HepG2 (cell line): Measurements from ENCODE around the gene EMB. TPM values are rescaled to one million over a fixed set of nuclear protein-coding genes. Genes with fewer than 3 reads are reported as not detected.
"Not testable (repeated sequence)": the region's sequence is repeated elsewhere in the genome, so short reads cannot be mapped to it uniquely, and the experiment has no call there.

Experiments used
- ATAC-seq: fragments of 200-7000 bp; cut with Tn5 transposase; 3 replicates; pipeline ENCODE4 v1.9.1; 2020; ENCODE audit warnings: mild to moderate bottlenecking, moderate library complexity
- BruUV-seq: library from RNA; stranded (reverse); fragments of 400-500 nt; replicated peaks from 2 replicates; lab custom pipeline; 2021; lab: Mats Ljungman, UMichigan
- CTCF ChIA-PET: fragments of 300-600 bp; formaldehyde crosslinking; extraction: SDS; loops from one replicate; lab custom pipeline; 2021; ENCODE audit warnings: low total read pairs, inconsistent platforms, low intra/inter-chr PET ratio; lab: Yijun Ruan, JAX
- POLR2A ChIA-PET: fragments of 350-600 bp; sonication (Branson Sonifier 250); formaldehyde crosslinking; loops from one replicate; lab custom pipeline; 2020; ENCODE audit warnings: antibody characterized with exemption, inconsistent platforms; lab: Yijun Ruan, JAX
- DNase-seq: peaks from one replicate; pipeline ENCODE4 v3.0.0-alpha.2; 2015; ENCODE audit warnings: low spot score
- FAIRE-seq: peaks from 3 replicates; lab custom pipeline; 2011; peaks lifted over from hg19 to GRCh38; lab: Jason Lieb, UNC
- H2AFZ ChIP-seq: one replicate; pipeline ENCODE4 v1.6.1; 2011; ENCODE audit warnings: low read length, inconsistent platforms
- H3K27ac ChIP-seq: fragments of 300-600 bp; 3 replicates; pipeline ENCODE4 v1.8.0; 2011; ENCODE audit warnings: mixed run types, mild to moderate bottlenecking, mixed read lengths, low read length, inconsistent platforms; ENCODE audit not compliant: insufficient read depth; ENCODE audit errors: extremely low read length
- H3K27me3 ChIP-seq, 2 experiments: fragments of 200-600 bp in 1 of 2; 2 replicates in 1 of 2; 3 replicates in 1 of 2; pipeline versions ENCODE4 v1.6.0 to v1.8.0; 2011; ENCODE audit warnings: low read length in 2 of 2, mild to moderate bottlenecking in 2 of 2, moderate library complexity in 2 of 2, inconsistent platforms in 1 of 2; ENCODE audit not compliant: insufficient read depth in 2 of 2, control insufficient read depth in 1 of 2
- H3K36me3 ChIP-seq, 2 experiments: fragments of 200-600 bp in 1 of 2; replicated peaks in 1 of 2; 2 replicates in 1 of 2; 3 replicates in 1 of 2; pipeline versions ENCODE4 v1.5.1 to v1.8.0; 2011; ENCODE audit warnings: low read length in 2 of 2, inconsistent platforms in 1 of 2; ENCODE audit not compliant: insufficient read depth in 2 of 2, control insufficient read depth in 1 of 2
- H3K4me1 ChIP-seq: 2 replicates; pipeline ENCODE4 v1.5.1; 2012; ENCODE audit warnings: low read length, inconsistent platforms; ENCODE audit not compliant: insufficient read depth
- H3K4me2 ChIP-seq: 2 replicates; pipeline ENCODE4 v1.6.0; 2011; ENCODE audit warnings: low read depth, low read length, inconsistent platforms
- H3K4me3 ChIP-seq, 3 experiments: fragments of 200-600 bp in 1 of 3; sonication (generic), shearing (Covaris generic) in 1 of 3; replicated peaks in 1 of 3; 2 replicates each; pipeline ENCODE4 v1.5.1; 2011 to 2016; ENCODE audit warnings: low read length in 3 of 3, inconsistent platforms in 2 of 3, low read depth in 2 of 3, mild to moderate bottlenecking in 2 of 3, control low read depth in 1 of 3, mixed read lengths in 1 of 3; ENCODE audit not compliant: insufficient read depth in 1 of 3
- H3K79me2 ChIP-seq: one replicate; pipeline ENCODE4 v1.6.1; 2011; ENCODE audit warnings: low read length, inconsistent platforms; ENCODE audit not compliant: insufficient read depth
- H3K9ac ChIP-seq: 2 replicates; pipeline ENCODE4 v1.6.0; 2011; ENCODE audit warnings: mild to moderate bottlenecking, low read depth, low read length, inconsistent platforms; ENCODE audit not compliant: insufficient read depth
- H3K9me3 ChIP-seq: 2 replicates; pipeline ENCODE4 v1.5.1; 2012; ENCODE audit warnings: mild to moderate bottlenecking, low read length
- H4K20me1 ChIP-seq: 2 replicates; pipeline ENCODE4 v1.6.0; 2011; ENCODE audit warnings: inconsistent platforms, mild to moderate bottlenecking, low read length, moderate library complexity; ENCODE audit not compliant: insufficient read depth
- GATAD1 ChIP-seq: IDR thresholded peaks from 2 replicates; pipeline ENCODE4 v1.6.1; 2016; ENCODE audit warnings: missing genetic modification reagents, missing compliant biosample characterization
- HIVEP1 ChIP-seq: sonication (generic); formaldehyde crosslinking; IDR thresholded peaks from 2 replicates; pipeline ENCODE4 v1.4.0; 2020; ENCODE audit warnings: mild to moderate bottlenecking, missing genetic modification reagents
- MEIS1 ChIP-seq: sonication (generic); formaldehyde crosslinking; IDR thresholded peaks from 2 replicates; pipeline ENCODE4 v1.9.0; 2021; ENCODE audit warnings: mild to moderate bottlenecking, missing genetic modification reagents, moderate library complexity, borderline replicate concordance
- NCOA1 ChIP-seq: sonication (generic); formaldehyde crosslinking; IDR thresholded peaks from 2 replicates; pipeline ENCODE4 v1.9.0; 2021; ENCODE audit warnings: missing genetic modification reagents
- PITX1 ChIP-seq: sonication (generic); formaldehyde crosslinking; IDR thresholded peaks from 2 replicates; pipeline ENCODE4 v1.5.1; 2020; ENCODE audit warnings: mild to moderate bottlenecking, missing genetic modification reagents
- ZBTB33 ChIP-seq: sonication (generic); formaldehyde crosslinking; IDR thresholded peaks from 2 replicates; pipeline ENCODE4 v1.4.0; 2020; ENCODE audit warnings: missing genetic modification reagents
- WGBS: methylation state at CpG from one replicate; pipeline ENCODE4 v1.1.6; 2017; ENCODE audit warnings: low lambda C conversion rate; 5-methylcytosine and 5-hydroxymethylcytosine counted together
- in situ Hi-C: cut with HindIII; loops from 2 replicates; pipeline ENCODE4 v1.10.0; 2017; ENCODE audit warnings: low pct_unique_long_range_greater_than_20kb; ENCODE audit not compliant: extremely low pct_ligation_motif_present
- intact Hi-C: fragments of 100-400 bp; cut with micrococcal nuclease; formaldehyde crosslinking; loops from one replicate; pipeline ENCODE4 v1.10.0; 2022; ENCODE audit not compliant: unreplicated experiment
- polyA plus RNA-seq, 8 experiments: library from polyadenylated mRNA; depleted of rRNA in 3 of 8; stranded (reverse) in 7 of 8; unstranded in 1 of 8; fragments of >200 nt; fragmentation: Illumina TruSeq in 4 of 8; extraction: Trizol in 4 of 8; gene quantifications; 2 replicates each; pipeline versions ENCODE4 v1.2.1 to v1.2.3, GENCODE V29; 2011 to 2016; ENCODE audit warnings: low read depth in 4 of 8, missing spikeins in 1 of 8, mixed read lengths in 1 of 8; ENCODE audit not compliant: insufficient read depth in 1 of 8
- total RNA-seq, 5 experiments: library from RNA; depleted of rRNA; stranded (reverse); fragments of >200 nt; fragmentation: Illumina TruSeq; extraction: Trizol; gene quantifications; 2 replicates each; pipeline ENCODE4 v1.2.3, GENCODE V29; 2016; ENCODE audit warnings: low read depth in 1 of 5

EMB gene
- total and polyA plus RNA-seq, 2 of the 13 experiments (the other 11 are each of a cell fraction or from before 2014, with no cell fraction given): 0.01 TPM; not detected in 1

DNA sequence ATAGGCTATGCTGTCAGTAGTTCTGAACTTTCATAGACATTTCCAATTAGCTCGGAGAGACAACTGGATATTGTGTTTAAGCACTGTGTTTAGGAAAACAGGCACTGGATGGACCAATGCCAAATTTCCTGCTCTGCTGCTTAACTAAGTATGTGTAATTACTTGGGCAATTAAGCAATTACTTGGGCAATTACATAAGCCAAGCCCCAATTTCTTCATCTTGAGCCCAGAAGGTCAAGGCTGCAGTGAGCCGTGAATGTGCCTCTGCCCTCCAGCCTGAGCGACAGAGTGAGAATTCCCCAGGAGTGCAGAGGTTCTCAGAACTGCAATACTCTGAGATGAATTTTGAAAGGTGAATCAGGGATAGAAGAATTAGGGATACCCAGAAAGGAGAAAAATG, 3.0 kb downstream of the EMB start:
- CTCF ChIA-PET, H3K4me1 ChIP-seq, intact Hi-C loops, H3K9me3 ChIP-seq, H3K9ac ChIP-seq, BruUV-seq, FAIRE-seq, H4K20me1 ChIP-seq, in situ Hi-C loops, H3K36me3 ChIP-seq, POLR2A ChIA-PET, H2AFZ ChIP-seq, ATAC-seq, H3K27ac ChIP-seq, DNase-seq, H3K27me3 ChIP-seq, H3K4me3 ChIP-seq, H3K79me2 ChIP-seq, H3K4me2 ChIP-seq: not testable (repeated sequence)
- WGBS: 0% methylated on average over 2 of the region's 3 CpGs

DNA sequence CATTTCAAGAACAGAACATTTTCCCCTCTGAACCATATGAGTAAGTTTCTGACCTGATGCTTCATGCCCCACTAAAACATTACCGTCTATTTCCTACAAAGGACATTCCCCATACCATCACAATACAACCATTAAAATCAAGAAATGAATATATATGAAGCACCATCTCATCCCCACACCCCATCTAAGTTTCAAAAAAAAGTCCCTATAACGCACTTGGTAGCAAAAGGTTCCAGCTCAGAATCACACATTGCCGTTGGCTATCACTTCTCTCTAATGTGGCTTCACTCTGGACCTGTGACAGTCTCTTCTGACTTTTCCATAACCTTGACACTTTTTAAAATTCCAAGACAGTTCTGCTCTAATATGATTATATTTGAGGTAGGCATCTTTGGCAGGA, 5.9 kb downstream of the EMB start:
- POLR2A ChIA-PET: no interaction called here
- CTCF ChIA-PET: no interaction called here
- BruUV-seq: no TSS peak

GRCh38 chr5:50431133-50431904, 9.8 kb downstream of the EMB start:
- FAIRE-seq, H3K9me3 ChIP-seq, H3K4me3 ChIP-seq, H3K4me2 ChIP-seq, ATAC-seq, DNase-seq, intact Hi-C loops, BruUV-seq, CTCF ChIA-PET, H3K36me3 ChIP-seq, H3K79me2 ChIP-seq, H3K27ac ChIP-seq, H4K20me1 ChIP-seq, H2AFZ ChIP-seq, H3K27me3 ChIP-seq, H3K4me1 ChIP-seq, H3K9ac ChIP-seq, POLR2A ChIA-PET, in situ Hi-C loops: not testable (repeated sequence)
- WGBS: 0% methylated on average over 3 of the region's 3 CpGs

More for the DNA sequence above, 5.9 kb downstream of the EMB start:
- 0% methylated on average over 3 of the region's 3 CpGs for WGBS
- DNase-seq: no peak
- Histone ChIP-seq H3K36me3 (no peaks in the 10 kb centered on the region), H3K27ac (no peak overlapping the region), H3K4me1 (no peaks in the 10 kb centered on the region), H3K4me3 (no peak overlapping the region), H3K79me2 (no peaks in the 10 kb centered on the region), H2AFZ (no peak overlapping the region)
- no peak for ATAC-seq
- TF ChIP-seq ZBTB33 (CRISPR knock-in tag): no peak
- TF ChIP-seq HIVEP1 (CRISPR knock-in tag): no peak
- no peak for TF ChIP-seq PITX1 (CRISPR knock-in tag)
- no peak for TF ChIP-seq GATAD1 (CRISPR knock-in tag)
- no peak for TF ChIP-seq MEIS1
- TF ChIP-seq NCOA1 (CRISPR knock-in tag): no peak
- TF ChIP-seq, all 625 proteins: peak for 0
- Histone ChIP-seq H3K27me3 (no peaks in the 10 kb centered on the region), H3K9me3 (peaks cover 4% of the 10 kb centered on the region; the same call in 1 of the 2 replicates), H4K20me1 (no peaks in the 10 kb centered on the region), H3K4me2 (no peak overlapping the region), H3K9ac (no peak overlapping the region)
- no peak for FAIRE-seq
- in situ Hi-C loops: no loop called here
- intact Hi-C loops: no loop called here
